Measurements from ENCODE around the gene CCSER1.

CCSER1 gene

GRCh38 chr4:91282217-91282616, 1155.0 kb downstream of the CCSER1 start:
- no peak overlapping the region for H3K4me2 ChIP-seq (ENCODE audit: low read depth, low read length, poor library complexity, severe bottlenecking)
- H2AFZ ChIP-seq (ENCODE audit: low read depth, low read length, severe bottlenecking), result no peak overlapping the region
- H3K9me3 ChIP-seq (ENCODE audit: insufficient read depth, low read length), result no peaks in the 10 kb centered on the region
- no peaks in the 10 kb centered on the region for H3K36me3 ChIP-seq (ENCODE audit: low read length)
- H3K9me2 ChIP-seq (replicated peaks; ENCODE audit: insufficient read depth, low read length), result no peaks in the 10 kb centered on the region
- H3F3A ChIP-seq (ENCODE audit: insufficient read depth), result no peaks in the 10 kb centered on the region
- no peak overlapping the region for H3K9ac ChIP-seq (ENCODE audit: low read length)
- H3K27ac ChIP-seq (ENCODE audit: low read depth, low read length), result no peak overlapping the region
- H3K79me2 ChIP-seq (ENCODE audit: insufficient read depth, low read length), result no peaks in the 10 kb centered on the region
- no peak overlapping the region for H3K4me3 ChIP-seq (ENCODE audit: insufficient read depth, low read length, poor library complexity, severe bottlenecking)
- no peaks in the 10 kb centered on the region for H3K27me3 ChIP-seq (ENCODE audit: low read length)
- TF ChIP-seq EZH2phosphoT487 (conservative IDR thresholded peaks at IDR 0.05; ENCODE audit: low read length) (no peak), CTCF (IDR thresholded peaks at IDR 0.05; ENCODE audit: insufficient read depth, low read length, poor library complexity, severe bottlenecking) (no peak)
- no peaks in the 10 kb centered on the region for H4K20me1 ChIP-seq (ENCODE audit: low read depth, low read length)

GRCh38 chr4:91283726-91284230, 1156.6 kb downstream of the CCSER1 start:
- Histone ChIP-seq H3K9me2 (replicated peaks; ENCODE audit: insufficient read depth, low read length) (no peaks in the 10 kb centered on the region), H3K9ac (ENCODE audit: low read length) (no peak overlapping the region), H3K4me3 (ENCODE audit: insufficient read depth, low read length, poor library complexity, severe bottlenecking) (no peak overlapping the region), H2AFZ (ENCODE audit: low read depth, low read length, severe bottlenecking) (no peak overlapping the region), H3K79me2 (ENCODE audit: insufficient read depth, low read length) (no peaks in the 10 kb centered on the region), H4K20me1 (ENCODE audit: low read depth, low read length) (no peaks in the 10 kb centered on the region), H3K27ac (ENCODE audit: low read depth, low read length) (no peak overlapping the region), H3K4me2 (ENCODE audit: low read depth, low read length, poor library complexity, severe bottlenecking) (no peak overlapping the region), H3K27me3 (ENCODE audit: low read length) (no peaks in the 10 kb centered on the region), H3K36me3 (ENCODE audit: low read length) (no peaks in the 10 kb centered on the region), H3F3A (ENCODE audit: insufficient read depth) (no peaks in the 10 kb centered on the region), H3K9me3 (ENCODE audit: insufficient read depth, low read length) (no peaks in the 10 kb centered on the region)
- no peak for TF ChIP-seq EZH2phosphoT487 (conservative IDR thresholded peaks at IDR 0.05; ENCODE audit: low read length)
- no peak for TF ChIP-seq CTCF (IDR thresholded peaks at IDR 0.05; ENCODE audit: insufficient read depth, low read length, poor library complexity, severe bottlenecking)

GRCh38 chr4:91284480-91284879, 1157.3 kb downstream of the CCSER1 start:
- Histone ChIP-seq H2AFZ (ENCODE audit: low read depth, low read length, severe bottlenecking) (no peak overlapping the region), H3K4me2 (ENCODE audit: low read depth, low read length, poor library complexity, severe bottlenecking) (no peak overlapping the region), H3K79me2 (ENCODE audit: insufficient read depth, low read length) (no peaks in the 10 kb centered on the region), H4K20me1 (ENCODE audit: low read depth, low read length) (no peaks in the 10 kb centered on the region), H3K36me3 (ENCODE audit: low read length) (no peaks in the 10 kb centered on the region), H3K4me3 (ENCODE audit: insufficient read depth, low read length, poor library complexity, severe bottlenecking) (no peak overlapping the region), H3K9me3 (ENCODE audit: insufficient read depth, low read length) (no peaks in the 10 kb centered on the region), H3K27ac (ENCODE audit: low read depth, low read length) (no peak overlapping the region), H3K27me3 (ENCODE audit: low read length) (no peaks in the 10 kb centered on the region), H3K9ac (ENCODE audit: low read length) (no peak overlapping the region), H3K9me2 (replicated peaks; ENCODE audit: insufficient read depth, low read length) (no peaks in the 10 kb centered on the region), H3F3A (ENCODE audit: insufficient read depth) (no peaks in the 10 kb centered on the region)
- TF ChIP-seq CTCF (IDR thresholded peaks at IDR 0.05; ENCODE audit: insufficient read depth, low read length, poor library complexity, severe bottlenecking), result no peak
- no peak for TF ChIP-seq EZH2phosphoT487 (conservative IDR thresholded peaks at IDR 0.05; ENCODE audit: low read length)

Measured in SU-DHL-6 (cell line).